IMR-90 (cell line): Measurements from ENCODE around the gene DOCK2. TPM values are rescaled to one million over a fixed set of nuclear protein-coding genes. Genes with fewer than 3 reads are reported as not detected.
A peak's percentile ranks its signal among the peaks of the same experiment; 100 is the strongest.

Experiments
- ATAC-seq: fragments of 200-7000 bp; cut with Tn5 transposase; 2 replicates; pipeline ENCODE4 v1.9.1; 2020; ENCODE audit warnings: low read depth, mild to moderate bottlenecking, moderate library complexity
- BruUV-seq: library from RNA; stranded (reverse); fragments of 400-500 nt; replicated peaks from 2 replicates; lab custom pipeline; 2021; lab: Mats Ljungman, UMichigan
- CTCF ChIA-PET: fragments of 300-600 bp; formaldehyde crosslinking; extraction: SDS; loops from one replicate; lab custom pipeline; 2021; ENCODE audit warnings: antibody characterized with exemption; lab: Yijun Ruan, JAX
- POLR2A ChIA-PET: fragments of 300-600 bp; sonication (Branson Sonifier 250); formaldehyde crosslinking; loops from one replicate; lab custom pipeline; 2022; ENCODE audit warnings: antibody characterized with exemption; ENCODE audit not compliant: unreplicated experiment; lab: Charles Lee
- DNase-seq: peaks from one replicate; pipeline ENCODE4 v3.0.0; 2013
- H2AFZ ChIP-seq: replicated peaks from 2 replicates; pipeline ENCODE3; 2013; ENCODE audit warnings: low read length, mild to moderate bottlenecking; ENCODE audit not compliant: poor library complexity
- H2AK5ac ChIP-seq: 2 replicates; pipeline ENCODE4 v1.6.1; 2013; ENCODE audit warnings: low read depth, low read length, inconsistent platforms
- H2AK9ac ChIP-seq: replicated peaks from 2 replicates; pipeline ENCODE3; 2013; ENCODE audit warnings: mild to moderate bottlenecking, low read depth, low read length, moderate library complexity; ENCODE audit not compliant: poor library complexity
- H2BK120ac ChIP-seq: 2 replicates; pipeline ENCODE4 v1.6.1; 2013; ENCODE audit warnings: low read depth, low read length, inconsistent platforms
- H2BK15ac ChIP-seq: 3 replicates; pipeline ENCODE4 v1.6.1; 2013; ENCODE audit warnings: low read depth, low read length, inconsistent platforms
- H2BK20ac ChIP-seq: 2 replicates; pipeline ENCODE4 v1.6.1; 2013; ENCODE audit warnings: low read depth, mild to moderate bottlenecking, inconsistent platforms, low read length, moderate library complexity
- H2BK5ac ChIP-seq: 2 replicates; pipeline ENCODE4 v1.6.1; 2013; ENCODE audit warnings: mild to moderate bottlenecking, low read depth, low read length, inconsistent platforms; ENCODE audit not compliant: poor library complexity, severe bottlenecking
- H3K14ac ChIP-seq: replicated peaks from 2 replicates; pipeline ENCODE4 v1.6.1; 2013; ENCODE audit warnings: low read depth, low read length, inconsistent platforms
- H3K18ac ChIP-seq: 2 replicates; pipeline ENCODE4 v1.6.1; 2013; ENCODE audit warnings: low read depth, low read length, control low read depth
- H3K23ac ChIP-seq: 2 replicates; pipeline ENCODE4 v1.6.1; 2013; ENCODE audit warnings: low read depth, low read length, inconsistent platforms
- H3K27ac ChIP-seq: 2 replicates; pipeline ENCODE4 v1.5.1; 2013; ENCODE audit warnings: mild to moderate bottlenecking, control low read depth, low read length; ENCODE audit not compliant: insufficient read depth
- H3K27me3 ChIP-seq: 2 replicates; pipeline ENCODE4 v1.6.1; 2013; ENCODE audit warnings: low read length; ENCODE audit not compliant: control insufficient read depth, insufficient read depth
- H3K36me3 ChIP-seq: 2 replicates; pipeline ENCODE4 v1.6.1; 2013; ENCODE audit warnings: low read length, mixed read lengths; ENCODE audit not compliant: control insufficient read depth, insufficient read depth
- H3K4ac ChIP-seq: 2 replicates; pipeline ENCODE4 v1.6.1; 2013; ENCODE audit warnings: low read depth, low read length, inconsistent platforms
- H3K4me1 ChIP-seq: 2 replicates; pipeline ENCODE4 v1.6.1; 2013; ENCODE audit warnings: low read length, mixed read lengths; ENCODE audit not compliant: control insufficient read depth, insufficient read depth
- H3K4me2 ChIP-seq: 2 replicates; pipeline ENCODE4 v1.6.1; 2013; ENCODE audit warnings: low read depth, mild to moderate bottlenecking, control low read depth, low read length, moderate library complexity
- H3K4me3 ChIP-seq: 2 replicates; pipeline ENCODE4 v1.5.1; 2013; ENCODE audit warnings: low read depth, mild to moderate bottlenecking, control low read depth, low read length, moderate library complexity; ENCODE audit not compliant: insufficient read depth
- H3K56ac ChIP-seq: 2 replicates; pipeline ENCODE4 v1.6.1; 2013; ENCODE audit warnings: low read length, inconsistent platforms; ENCODE audit not compliant: insufficient read depth; ENCODE audit errors: extremely low read depth
- H3K79me1 ChIP-seq, 2 experiments: 2 replicates each; pipeline ENCODE4 v1.6.1; 2013; ENCODE audit warnings: low read length in 2 of 2, inconsistent platforms in 1 of 2, low read depth in 1 of 2
- H3K9ac ChIP-seq: 2 replicates; pipeline ENCODE4 v1.6.1; 2013; ENCODE audit warnings: low read depth, low read length, control low read depth
- H3K9me1 ChIP-seq: 2 replicates; pipeline ENCODE4 v1.6.1; 2013; ENCODE audit warnings: low read length, inconsistent platforms; ENCODE audit not compliant: insufficient read depth
- H3K9me3 ChIP-seq: 2 replicates; pipeline ENCODE4 v1.6.1; 2013; ENCODE audit warnings: low read length; ENCODE audit not compliant: control insufficient read depth, insufficient read depth
- H4K20me1 ChIP-seq: 2 replicates; pipeline ENCODE4 v1.6.1; 2013; ENCODE audit warnings: low read length, inconsistent platforms; ENCODE audit not compliant: insufficient read depth
- H4K5ac ChIP-seq: 2 replicates; pipeline ENCODE4 v1.6.1; 2013; ENCODE audit warnings: mild to moderate bottlenecking, low read depth, low read length, control low read depth
- H4K8ac ChIP-seq, 2 experiments: 2 replicates each; pipeline ENCODE4 v1.6.1; 2013; ENCODE audit warnings: low read depth in 2 of 2, low read length in 2 of 2, control low read depth in 1 of 2, inconsistent platforms in 1 of 2
- H4K91ac ChIP-seq: 2 replicates; pipeline ENCODE4 v1.6.1; 2013; ENCODE audit warnings: low read depth, low read length, inconsistent platforms; ENCODE audit not compliant: insufficient read depth
- CEBPB ChIP-seq: IDR thresholded peaks from 2 replicates; pipeline ENCODE4 v1.6.1; 2012; ENCODE audit warnings: low read depth, low read length, improper control_type of control experiment
- WGBS, 2 experiments: methylation state at CpG; one replicate each; pipeline versions ENCODE4 v1.1.5 to v1.1.7; 2013; ENCODE audit warnings: missing lambda C conversion rate in 2 of 2; ENCODE audit not compliant: insufficient read length in 1 of 2; ENCODE audit errors: extremely low coverage in 2 of 2; 5-methylcytosine and 5-hydroxymethylcytosine counted together
- dilution Hi-C: fragments of 300-500 bp; cut with HindIII; formaldehyde crosslinking; loops from one replicate; pipeline ENCODE4 v1.14.3; 2018; ENCODE audit warnings: low sequenced_read_pairs; ENCODE audit not compliant: unreplicated experiment
- in situ Hi-C: fragments of 300-500 bp; cut with MboI; formaldehyde crosslinking; loops from 3 replicates; pipeline ENCODE4 v1.14.3; 2019; ENCODE audit warnings: low sequenced_read_pairs, inconsistent platforms, mixed read lengths
- intact Hi-C: fragments of 100-400 bp; cut with micrococcal nuclease; formaldehyde crosslinking; loops from 2 replicates; pipeline ENCODE4 v1.10.0; 2022
- polyA plus RNA-seq, 3 experiments: library from polyadenylated mRNA; depleted of rRNA; stranded (reverse); fragments of >200 nt; gene quantifications; 2 replicates each; pipeline ENCODE4 v1.2.3, GENCODE V29; 2012; ENCODE audit warnings: low replicate concordance in 1 of 3
- total RNA-seq: library from RNA; depleted of rRNA; stranded (reverse); fragments of >200 nt; gene quantifications from 2 replicates; pipeline ENCODE4 v1.2.3, GENCODE V29; 2012
- TF ChIP-seq, protein P1 (sequence below): fragments of 150-350 bp; IDR thresholded peaks from 2 replicates; pipeline ENCODE4 v1.6.1; 2016; ENCODE audit warnings: low read depth, mild to moderate bottlenecking, low read length, moderate library complexity, borderline replicate concordance

The DOCK2 gene
- total and polyA plus RNA-seq, 2 of the 4 experiments (the other 2 are of a cell fraction) = 0.72 to 3.0 TPM

DNA sequence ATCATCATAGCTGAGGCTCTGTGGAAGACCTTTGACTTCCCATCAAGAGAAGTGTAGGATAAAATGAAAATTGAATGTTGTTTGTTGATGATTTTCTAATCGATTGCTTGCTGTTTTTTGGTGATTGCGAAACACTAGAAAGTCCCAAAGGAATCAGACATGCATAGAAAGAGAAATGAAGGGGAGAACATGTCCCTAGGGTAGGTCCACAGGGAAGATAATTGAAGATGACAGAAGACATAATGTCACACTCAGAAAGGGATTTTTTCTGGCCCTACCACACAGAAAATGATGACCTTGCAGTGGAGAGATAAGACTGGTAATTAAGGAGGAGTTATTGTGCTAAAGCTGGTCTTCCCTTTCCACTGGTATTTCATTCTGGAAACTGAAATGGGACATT is 280.4 kb downstream of the DOCK2 start:
- H2BK20ac ChIP-seq = no peak overlapping the region
- H3K4me2 ChIP-seq = no peak overlapping the region
- dilution Hi-C loops = no loop called here
- no peak overlapping the region for H4K5ac ChIP-seq
- no peaks in the 10 kb centered on the region for H3K27me3 ChIP-seq
- H2AK5ac ChIP-seq = no peak overlapping the region
- no peak overlapping the region for H4K8ac ChIP-seq
- H2AFZ ChIP-seq = no peak overlapping the region
- H3K36me3 ChIP-seq = no peaks in the 10 kb centered on the region
- DNase-seq (no peak), ATAC-seq (no peak)
- no peak overlapping the region for H2AK9ac ChIP-seq
- POLR2A ChIA-PET = no interaction called here
- in situ Hi-C loops = no loop called here
- intact Hi-C loops = no loop called here
- H3K9me3 ChIP-seq = no peaks in the 10 kb centered on the region
- no peak overlapping the region for H3K9ac ChIP-seq
- no TSS peak for BruUV-seq
- CTCF ChIA-PET = interaction anchor here (1.3 kb wide), 1 partner anchor 63 kb away, joined by 4 read pairs; the partner anchor contains the start of gene INSYN2B
- H3K4ac ChIP-seq = no peak overlapping the region
- WGBS, 2 experiments = 86% methylated on average over 2 of the region's 2 CpGs; no CpG with 5 or more reads in 1 of the 2 experiments
- H3K56ac ChIP-seq = no peak overlapping the region
- H4K20me1 ChIP-seq = 0 out of 2 replicates have a peak, but pooled peaks cover 4% of the 10 kb centered on the region
- peak; percentile 94 for TF ChIP-seq CEBPB
- TF ChIP-seq, protein P1, sequence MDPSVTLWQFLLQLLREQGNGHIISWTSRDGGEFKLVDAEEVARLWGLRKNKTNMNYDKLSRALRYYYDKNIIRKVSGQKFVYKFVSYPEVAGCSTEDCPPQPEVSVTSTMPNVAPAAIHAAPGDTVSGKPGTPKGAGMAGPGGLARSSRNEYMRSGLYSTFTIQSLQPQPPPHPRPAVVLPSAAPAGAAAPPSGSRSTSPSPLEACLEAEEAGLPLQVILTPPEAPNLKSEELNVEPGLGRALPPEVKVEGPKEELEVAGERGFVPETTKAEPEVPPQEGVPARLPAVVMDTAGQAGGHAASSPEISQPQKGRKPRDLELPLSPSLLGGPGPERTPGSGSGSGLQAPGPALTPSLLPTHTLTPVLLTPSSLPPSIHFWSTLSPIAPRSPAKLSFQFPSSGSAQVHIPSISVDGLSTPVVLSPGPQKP = no peak
- H2BK15ac ChIP-seq = no peak overlapping the region
- H3K23ac ChIP-seq = no peak overlapping the region
- no peak overlapping the region for H4K91ac ChIP-seq
- H3K4me3 ChIP-seq = no peak overlapping the region
- peaks cover 7 to 24% of the 10 kb centered on the region in 2 experiments; a peak in 3 of 4 replicates for H3K79me1 ChIP-seq
- H3K27ac ChIP-seq = no peak overlapping the region
- H2BK5ac ChIP-seq = no peak overlapping the region
- peaks cover 4% of the 10 kb centered on the region; the same call in 1 of the 2 replicates for H3K4me1 ChIP-seq
- H3K14ac ChIP-seq = no peak overlapping the region
- no peak overlapping the region for H3K18ac ChIP-seq
- no peaks in the 10 kb centered on the region for H3K9me1 ChIP-seq
- H2BK120ac ChIP-seq = no peak overlapping the region
